T-helper 2 cell treated with Interferon-gamma antibody and Interleukin-4, amounts not matched to agents 5 μg/mL and 100 μg/mL, for 36 hours (primary cell): ENCODE data around the gene CAPN10.

ENCODE experiments used
- DNase-seq: peaks from one replicate; pipeline ENCODE4 v3.0.0; 2021; ENCODE audit warnings: low spot score
- H3K27ac Mint-ChIP-seq: one replicate; pipeline ENCODE4 v1.8.0; 2021; ENCODE audit warnings: mild to moderate bottlenecking, mixed read lengths
- H3K27me3 Mint-ChIP-seq: one replicate; pipeline ENCODE4 v1.8.0; 2021; ENCODE audit warnings: low read depth, mixed read lengths
- H3K36me3 Mint-ChIP-seq: one replicate; pipeline ENCODE4 v1.8.0; 2021; ENCODE audit warnings: low read depth, mixed read lengths
- H3K4me1 Mint-ChIP-seq: one replicate; pipeline ENCODE4 v1.8.0; 2021; ENCODE audit warnings: low read depth, mixed read lengths
- H3K4me3 Mint-ChIP-seq: one replicate; pipeline ENCODE4 v1.8.0; 2022; ENCODE audit warnings: mild to moderate bottlenecking, moderate library complexity, mixed read lengths
- H3K9me3 Mint-ChIP-seq: one replicate; pipeline ENCODE4 v1.8.0; 2021; ENCODE audit warnings: mixed read lengths

CAPN10 gene

GRCh38 chr2:240567872-240568677 is 18.5 kb upstream of the CAPN10 start, which contains the start of gene RNPEPL1:
TSS of gene RNPEPL1 (plus strand) at chr2:240568484. CDS start at chr2:240568587, 103 bp downstream.
- peak; percentile 57 for DNase-seq
- Mint-ChIP-seq H3K27ac (peak within 1 kb of the TSS; percentile 98), H3K4me1 (peaks cover 47% of the 10 kb centered on the region), H3K36me3 (peaks cover 44% of the 10 kb centered on the region), H3K4me3 (peak within 1 kb of the TSS; percentile 98), H3K9me3 (no peaks in the 10 kb centered on the region), H3K27me3 (no peaks in the 10 kb centered on the region)

GRCh38 chr2:240568678-240569522 is 17.6 kb upstream of the CAPN10 start:
- DNase-seq = peak; percentile 46
- Mint-ChIP-seq H3K36me3 (peaks cover 36% of the 10 kb centered on the region), H3K4me3 (peak overlapping the region; percentile 90), H3K4me1 (peaks cover 39% of the 10 kb centered on the region), H3K27me3 (no peaks in the 10 kb centered on the region), H3K9me3 (no peaks in the 10 kb centered on the region), H3K27ac (peak overlapping the region; percentile 56)

DNA sequence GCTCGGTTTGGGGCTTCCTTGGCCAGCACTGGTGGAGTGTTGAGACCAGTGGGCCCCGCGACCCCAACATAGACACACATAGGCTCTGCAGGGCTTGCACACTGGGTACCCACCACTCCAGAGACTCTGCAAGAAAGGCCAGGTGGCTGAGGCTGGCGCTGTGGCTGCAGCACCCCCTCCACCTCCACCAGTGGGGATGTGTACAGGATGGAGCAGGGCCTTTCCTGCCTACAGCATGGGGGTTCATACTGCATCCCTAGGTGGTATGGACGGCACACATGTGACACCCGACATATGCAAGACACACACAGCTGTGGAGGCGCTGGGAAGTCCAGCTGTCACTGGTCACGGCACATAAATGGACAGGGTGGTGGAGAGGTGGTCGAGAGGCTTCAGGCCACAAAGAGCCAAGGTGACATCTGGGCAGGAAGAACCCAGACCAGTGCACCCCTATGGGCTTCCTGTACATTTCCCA is 17.0 kb upstream of the CAPN10 start:
- Mint-ChIP-seq H3K36me3 (peaks cover 30% of the 10 kb centered on the region), H3K9me3 (no peaks in the 10 kb centered on the region), H3K27me3 (no peaks in the 10 kb centered on the region), H3K4me1 (peaks cover 33% of the 10 kb centered on the region), H3K4me3 (peak overlapping the region; percentile 90), H3K27ac (peak overlapping the region; percentile 56)
- DNase-seq = no peak

DNA sequence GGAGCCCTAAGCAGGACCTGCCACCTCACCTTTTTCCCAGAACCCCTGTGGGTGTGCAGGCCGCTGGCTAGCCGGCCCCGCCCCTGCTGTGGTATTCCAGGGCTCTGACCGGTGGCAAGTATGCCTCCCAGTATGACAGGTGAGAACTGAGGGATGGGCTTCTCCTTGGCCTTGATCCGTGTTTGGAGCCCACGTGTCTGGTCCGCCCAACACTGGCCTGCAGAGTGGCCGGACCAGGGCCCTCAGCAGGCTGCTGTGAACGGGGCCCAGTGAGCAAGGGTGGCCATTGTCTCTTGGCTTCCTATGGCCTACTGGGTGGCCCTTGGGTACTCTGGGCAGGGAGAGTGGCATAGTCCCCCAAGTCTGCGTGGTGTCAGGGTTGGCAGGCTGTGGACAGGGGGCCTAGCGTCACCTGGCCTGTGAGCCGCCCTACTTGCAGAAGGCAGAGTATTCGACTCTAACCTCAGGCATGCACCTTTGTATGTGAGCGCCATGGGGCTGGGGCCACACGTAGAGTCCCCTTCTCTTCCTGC is 16.5 kb upstream of the CAPN10 start:
- H3K9me3 Mint-ChIP-seq = no peaks in the 10 kb centered on the region
- H3K4me1 Mint-ChIP-seq = peaks cover 28% of the 10 kb centered on the region
- H3K36me3 Mint-ChIP-seq = peaks cover 27% of the 10 kb centered on the region
- no peak overlapping the region for H3K27ac Mint-ChIP-seq
- no peak for DNase-seq
- no peaks in the 10 kb centered on the region for H3K27me3 Mint-ChIP-seq
- peak overlapping the region; percentile 90 for H3K4me3 Mint-ChIP-seq

GRCh38 chr2:240570531-240571313 is 15.8 kb upstream of the CAPN10 start:
- no peaks in the 10 kb centered on the region for H3K27me3 Mint-ChIP-seq
- peak overlapping the region; percentile 66 for H3K27ac Mint-ChIP-seq
- peak overlapping the region; percentile 90 for H3K4me3 Mint-ChIP-seq
- DNase-seq = no peak
- peaks cover 27% of the 10 kb centered on the region for H3K36me3 Mint-ChIP-seq
- H3K9me3 Mint-ChIP-seq = no peaks in the 10 kb centered on the region
- peaks cover 24% of the 10 kb centered on the region for H3K4me1 Mint-ChIP-seq

DNA sequence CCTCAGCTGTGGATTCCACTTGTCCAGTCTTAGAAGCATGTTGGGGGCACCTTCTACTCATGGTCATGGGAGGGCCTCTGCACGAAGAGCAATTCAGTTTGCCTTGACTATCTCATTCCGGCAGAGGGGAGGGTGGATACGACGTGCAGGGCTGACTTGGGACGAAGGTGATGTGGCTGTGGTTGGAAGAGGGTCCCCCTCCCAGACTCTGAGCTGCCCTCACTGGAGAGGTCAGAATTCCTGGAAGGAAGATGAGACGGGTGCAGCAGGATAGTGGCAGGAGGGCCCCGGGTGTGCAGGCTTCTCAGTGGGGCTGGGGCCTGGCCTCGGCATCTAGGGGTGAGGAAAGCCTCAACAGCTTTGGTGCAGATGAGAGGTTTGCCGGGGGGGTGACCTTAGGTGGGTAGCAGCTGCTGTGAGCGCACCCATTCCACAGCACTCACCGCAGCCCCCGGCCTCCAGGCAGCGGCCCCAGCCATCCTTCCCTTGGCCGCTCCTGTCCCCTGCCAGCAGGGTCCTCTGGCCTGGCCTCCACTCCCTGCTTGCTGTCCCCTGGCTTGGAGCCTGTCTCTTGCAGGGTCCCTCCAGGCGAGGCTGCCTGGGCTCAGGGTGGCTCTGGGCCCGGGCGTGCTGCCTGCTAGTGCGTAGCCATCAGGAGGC is 15.1 kb upstream of the CAPN10 start:
- Mint-ChIP-seq H3K27me3 (no peaks in the 10 kb centered on the region), H3K9me3 (no peaks in the 10 kb centered on the region), H3K36me3 (peaks cover 29% of the 10 kb centered on the region), H3K4me1 (peaks cover 22% of the 10 kb centered on the region), H3K27ac (peak overlapping the region; percentile 66), H3K4me3 (peak overlapping the region; percentile 28)
- DNase-seq = no peak

- peaks cover 17% of the 10 kb centered on the region for H3K4me1 Mint-ChIP-seq
- no peak for DNase-seq
- no peaks in the 10 kb centered on the region for H3K27me3 Mint-ChIP-seq
- H3K4me3 Mint-ChIP-seq = no peak overlapping the region
- H3K9me3 Mint-ChIP-seq = no peaks in the 10 kb centered on the region
- H3K27ac Mint-ChIP-seq = no peak overlapping the region
- H3K36me3 Mint-ChIP-seq = peaks cover 33% of the 10 kb centered on the region
Measured at GRCh38 chr2:240572141-240573031, 14.1 kb upstream of the CAPN10 start.

GRCh38 chr2:240573071-240573515 is 13.4 kb upstream of the CAPN10 start:
- Mint-ChIP-seq H3K9me3 (no peaks in the 10 kb centered on the region), H3K36me3 (peaks cover 31% of the 10 kb centered on the region)

GRCh38 chr2:240573516-240574385 is 12.8 kb upstream of the CAPN10 start:
- Mint-ChIP-seq H3K27me3 (no peaks in the 10 kb centered on the region), H3K4me1 (peaks cover 16% of the 10 kb centered on the region), H3K36me3 (peaks cover 33% of the 10 kb centered on the region), H3K9me3 (no peaks in the 10 kb centered on the region), H3K4me3 (no peak overlapping the region), H3K27ac (no peak overlapping the region)
- no peak for DNase-seq

More at GRCh38 chr2:240573071-240573515, 13.4 kb upstream of the CAPN10 start:
- H3K4me3 Mint-ChIP-seq = no peak overlapping the region
- H3K27me3 Mint-ChIP-seq = no peaks in the 10 kb centered on the region
- H3K4me1 Mint-ChIP-seq = peaks cover 14% of the 10 kb centered on the region
- H3K27ac Mint-ChIP-seq = no peak overlapping the region
- no peak for DNase-seq

DNA sequence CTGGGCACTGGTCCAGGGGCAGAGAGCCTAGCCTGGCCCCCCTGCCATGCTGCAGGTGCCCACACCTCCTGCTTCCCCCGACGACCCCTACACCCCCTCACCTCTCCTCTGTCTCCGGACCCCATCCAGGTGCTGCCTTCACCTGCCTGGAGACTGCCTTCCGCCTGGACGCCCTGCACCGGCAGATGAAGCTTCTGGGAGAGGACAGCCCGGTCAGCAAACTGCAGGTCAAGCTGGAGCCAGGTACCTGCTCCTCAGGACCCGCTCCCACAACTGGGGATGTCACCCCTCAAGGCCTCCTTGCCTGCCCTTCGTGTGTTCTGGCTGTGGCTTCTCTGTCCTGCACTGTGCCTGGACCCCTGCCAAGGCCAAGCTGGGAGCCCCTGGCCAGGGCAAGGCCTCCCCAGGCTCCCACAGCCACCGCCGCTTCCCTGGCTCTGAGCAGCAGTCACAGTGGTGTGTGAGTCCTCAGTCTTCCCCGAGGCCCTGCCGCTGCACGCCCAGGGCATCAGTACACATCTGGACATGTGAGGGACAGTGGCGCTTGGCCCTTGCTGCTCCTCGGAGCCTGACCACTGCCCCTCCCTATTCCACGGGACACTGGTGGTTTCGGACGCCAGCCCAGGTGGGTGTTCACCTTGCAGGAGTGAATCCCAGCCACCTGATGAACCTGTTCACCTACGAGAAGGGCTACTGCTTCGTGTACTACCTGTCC is 12.0 kb upstream of the CAPN10 start:
- DNase-seq = no peak
- Mint-ChIP-seq H3K4me3 (no peak overlapping the region), H3K36me3 (peaks cover 31% of the 10 kb centered on the region), H3K4me1 (peaks cover 15% of the 10 kb centered on the region), H3K27ac (no peak overlapping the region), H3K9me3 (no peaks in the 10 kb centered on the region), H3K27me3 (no peaks in the 10 kb centered on the region)
